Stomach (tissue), 4 donors: Measurements from ENCODE around the gene ITPKB.

Experiments used
- EP300 ChIP-seq: sonication (generic); formaldehyde crosslinking; IDR thresholded peaks from one replicate; pipeline ENCODE4 v1.6.1; 2017; ENCODE audit warnings: antibody characterized with exemption
- POLR2A ChIP-seq, 4 donors: fragments of 450-650 bp; IDR thresholded peaks; one replicate each; pipeline ENCODE4 v1.6.1; 2016; ENCODE audit warnings: antibody characterized with exemption in 4 of 4, control low read depth in 2 of 4, mild to moderate bottlenecking in 1 of 4, moderate library complexity in 1 of 4
- TF ChIP-seq, protein P1 (sequence below), 7 experiments: fragments of 450-650 bp in 4 of 7; fragments of 200-600 bp in 3 of 7; sonication (generic) in 3 of 7; IDR thresholded peaks; one replicate each; pipeline ENCODE4 v1.5.1; 2016 to 2019; ENCODE audit warnings: antibody characterized with exemption in 7 of 7, control low read depth in 2 of 7, mild to moderate bottlenecking in 1 of 7

DNA sequence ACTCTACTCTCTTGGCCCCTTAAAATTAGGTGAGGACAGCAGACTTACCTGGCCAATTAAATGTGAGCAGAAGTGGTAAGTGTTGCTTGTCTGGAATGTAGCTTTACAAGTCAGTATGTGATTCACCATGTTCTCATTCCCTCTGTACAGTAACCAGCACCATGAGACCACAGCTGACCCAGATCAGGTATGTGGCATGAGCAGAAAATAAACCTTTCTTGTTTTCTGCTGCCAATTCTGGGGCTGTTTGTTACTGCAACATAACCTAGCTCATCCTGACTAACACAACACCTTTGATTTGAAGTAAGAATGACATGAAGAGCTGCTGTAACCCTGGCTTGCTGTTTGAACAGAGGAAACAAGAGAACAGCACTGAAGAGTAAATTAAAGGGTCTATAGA lies 24.9 kb downstream of the ITPKB start:
- TF ChIP-seq, protein P1, sequence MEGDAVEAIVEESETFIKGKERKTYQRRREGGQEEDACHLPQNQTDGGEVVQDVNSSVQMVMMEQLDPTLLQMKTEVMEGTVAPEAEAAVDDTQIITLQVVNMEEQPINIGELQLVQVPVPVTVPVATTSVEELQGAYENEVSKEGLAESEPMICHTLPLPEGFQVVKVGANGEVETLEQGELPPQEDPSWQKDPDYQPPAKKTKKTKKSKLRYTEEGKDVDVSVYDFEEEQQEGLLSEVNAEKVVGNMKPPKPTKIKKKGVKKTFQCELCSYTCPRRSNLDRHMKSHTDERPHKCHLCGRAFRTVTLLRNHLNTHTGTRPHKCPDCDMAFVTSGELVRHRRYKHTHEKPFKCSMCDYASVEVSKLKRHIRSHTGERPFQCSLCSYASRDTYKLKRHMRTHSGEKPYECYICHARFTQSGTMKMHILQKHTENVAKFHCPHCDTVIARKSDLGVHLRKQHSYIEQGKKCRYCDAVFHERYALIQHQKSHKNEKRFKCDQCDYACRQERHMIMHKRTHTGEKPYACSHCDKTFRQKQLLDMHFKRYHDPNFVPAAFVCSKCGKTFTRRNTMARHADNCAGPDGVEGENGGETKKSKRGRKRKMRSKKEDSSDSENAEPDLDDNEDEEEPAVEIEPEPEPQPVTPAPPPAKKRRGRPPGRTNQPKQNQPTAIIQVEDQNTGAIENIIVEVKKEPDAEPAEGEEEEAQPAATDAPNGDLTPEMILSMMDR (IDR thresholded peaks at IDR 0.05) = no peak
- TF ChIP-seq POLR2A (IDR thresholded peaks at IDR 0.05) = no peak
- TF ChIP-seq EP300 = no peak
